IgD-negative memory B cell (primary cell): Measurements from ENCODE around the gene AKAP11. TPM values are rescaled to one million over a fixed set of nuclear protein-coding genes. Genes with fewer than 3 reads are reported as not detected.
A peak's percentile ranks its signal among the peaks of the same experiment; 100 is the strongest.

ENCODE experiments used
- H3K27ac Mint-ChIP-seq, 3 donors: one replicate each; pipeline ENCODE4 v1.8.0; 2020 to 2022; ENCODE audit warnings: mild to moderate bottlenecking in 3 of 3, mixed read lengths in 3 of 3, moderate library complexity in 1 of 3
- H3K27me3 Mint-ChIP-seq: one replicate; pipeline ENCODE4 v1.8.0; 2021; ENCODE audit warnings: mixed read lengths
- H3K36me3 Mint-ChIP-seq: one replicate; pipeline ENCODE4 v1.8.0; 2020; ENCODE audit warnings: mild to moderate bottlenecking, mixed read lengths
- H3K4me1 Mint-ChIP-seq, 3 donors: one replicate each; pipeline ENCODE4 v1.8.0; 2020 to 2022; ENCODE audit warnings: mixed read lengths in 3 of 3, mild to moderate bottlenecking in 1 of 3
- H3K4me3 Mint-ChIP-seq, 4 donors: one replicate each; pipeline ENCODE4 v1.8.0; 2020 to 2022; ENCODE audit warnings: mild to moderate bottlenecking in 4 of 4, mixed read lengths in 4 of 4, moderate library complexity in 3 of 4
- H3K9me3 Mint-ChIP-seq, 3 donors: one replicate each; pipeline ENCODE4 v1.8.0; 2020 to 2021; ENCODE audit warnings: mixed read lengths in 3 of 3, mild to moderate bottlenecking in 1 of 3
- polyA plus RNA-seq: library from polyadenylated mRNA; unstranded; fragments of 300-500 nt; fragmentation: Illumina TruSeq; gene quantifications from one replicate; pipeline ENCODE4 v1.2.3, GENCODE V29; 2021

The AKAP11 gene
- polyA plus RNA-seq, 1 donor from 2014 or later = 6.1 TPM

GRCh38 chr13:42333613-42334328 is 61.8 kb downstream of the AKAP11 start:
- Mint-ChIP-seq H3K27ac (peak overlapping the region in 1 of 3 donors; percentile 25), H3K9me3 (no peaks in the 10 kb centered on the region), H3K36me3 (peaks cover 2% of the 10 kb centered on the region), H3K4me3 (peak overlapping the region in 2 of 4 donors; percentile 23 to 55), H3K4me1 (peaks cover 17 to 18% (median 17%) of the 10 kb centered on the region in 3 donors), H3K27me3 (no peaks in the 10 kb centered on the region)

- peaks cover 2% of the 10 kb centered on the region for H3K36me3 Mint-ChIP-seq
- peak overlapping the region in 1 of 4 donors; percentile 55 for H3K4me3 Mint-ChIP-seq
- H3K9me3 Mint-ChIP-seq = no peaks in the 10 kb centered on the region
- H3K27me3 Mint-ChIP-seq = no peaks in the 10 kb centered on the region
- H3K27ac Mint-ChIP-seq = peak overlapping the region in 1 of 3 donors; percentile 28
- peaks cover 12 to 14% (median 14%) of the 10 kb centered on the region in 3 donors for H3K4me1 Mint-ChIP-seq
Measured at GRCh38 chr13:42334329-42334706, 62.4 kb downstream of the AKAP11 start.

GRCh38 chr13:42337808-42338600 is 66.1 kb downstream of the AKAP11 start:
- no peaks in the 10 kb centered on the region for H3K36me3 Mint-ChIP-seq
- H3K4me1 Mint-ChIP-seq = peaks cover 6 to 8% (median 8%) of the 10 kb centered on the region in 3 donors
- no peak overlapping the region for H3K27ac Mint-ChIP-seq
- H3K27me3 Mint-ChIP-seq = no peaks in the 10 kb centered on the region
- H3K4me3 Mint-ChIP-seq = no peak overlapping the region
- H3K9me3 Mint-ChIP-seq = no peaks in the 10 kb centered on the region

DNA sequence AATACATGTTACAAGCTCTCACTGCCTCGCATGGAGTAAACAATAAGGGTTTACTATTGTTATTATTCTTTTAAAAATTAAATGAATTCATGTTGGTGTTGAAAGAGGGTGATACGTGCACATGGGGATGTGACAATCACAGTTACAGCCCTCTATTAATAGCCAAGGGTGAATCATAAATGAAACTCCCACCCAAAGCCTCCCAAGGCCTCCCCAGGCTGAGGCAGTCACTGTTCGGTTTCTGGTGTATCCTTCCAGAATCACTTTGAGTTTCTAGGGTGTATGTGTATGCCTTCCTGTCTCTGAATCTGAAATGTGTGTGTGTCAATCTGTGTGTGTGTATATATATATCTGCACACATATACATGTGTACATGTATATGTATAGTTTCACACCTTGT is 73.4 kb downstream of the AKAP11 start:
- H3K4me1 Mint-ChIP-seq = peaks cover 0 to 2% (median 1%) of the 10 kb centered on the region in 3 donors
- H3K9me3 Mint-ChIP-seq = no peaks in the 10 kb centered on the region
- H3K27ac Mint-ChIP-seq = no peak overlapping the region
- H3K4me3 Mint-ChIP-seq = no peak overlapping the region
- H3K36me3 Mint-ChIP-seq = peaks cover 2% of the 10 kb centered on the region
- H3K27me3 Mint-ChIP-seq = peaks cover 2% of the 10 kb centered on the region

DNA sequence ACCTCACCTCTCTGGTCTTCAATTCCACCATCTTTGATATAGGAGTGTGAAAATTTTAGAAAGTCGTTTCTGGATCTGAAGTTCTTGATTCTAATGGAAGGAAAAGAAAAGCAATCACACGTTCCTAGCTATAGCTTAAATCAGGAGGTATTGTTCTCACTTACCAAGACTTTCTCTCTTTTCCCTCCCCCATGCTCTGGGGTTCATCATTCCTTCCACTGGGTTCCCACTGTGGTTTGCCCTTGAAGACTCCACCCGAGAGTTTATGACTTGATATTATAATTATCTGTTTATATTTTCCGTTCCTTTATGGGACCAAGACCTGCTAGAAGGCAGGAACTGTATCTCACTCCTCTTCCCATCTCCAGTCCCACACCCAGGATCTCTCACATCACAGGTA is 76.6 kb downstream of the AKAP11 start:
- no peak overlapping the region for H3K27ac Mint-ChIP-seq
- peaks cover 0 to 1% (median 0%) of the 10 kb centered on the region in 3 donors for H3K4me1 Mint-ChIP-seq
- H3K9me3 Mint-ChIP-seq = no peaks in the 10 kb centered on the region
- no peak overlapping the region for H3K4me3 Mint-ChIP-seq
- peaks cover 2% of the 10 kb centered on the region for H3K36me3 Mint-ChIP-seq
- H3K27me3 Mint-ChIP-seq = peaks cover 2% of the 10 kb centered on the region

GRCh38 chr13:42350141-42350540 is 78.2 kb downstream of the AKAP11 start:
- H3K27me3 Mint-ChIP-seq = peaks cover 6% of the 10 kb centered on the region
- H3K4me1 Mint-ChIP-seq = peaks cover 6 to 12% (median 8%) of the 10 kb centered on the region in 3 donors
- H3K4me3 Mint-ChIP-seq = no peak overlapping the region
- no peak overlapping the region for H3K27ac Mint-ChIP-seq
- no peaks in the 10 kb centered on the region for H3K9me3 Mint-ChIP-seq
- peaks cover 2% of the 10 kb centered on the region for H3K36me3 Mint-ChIP-seq

- Mint-ChIP-seq H3K27ac (peak overlapping the region in 1 of 3 donors; percentile 14), H3K9me3 (peaks cover 0 to 3% (median 0%) of the 10 kb centered on the region in 3 donors), H3K4me1 (peaks cover 6 to 14% (median 8%) of the 10 kb centered on the region in 3 donors), H3K4me3 (no peak overlapping the region), H3K27me3 (peaks cover 6% of the 10 kb centered on the region), H3K36me3 (peaks cover 2% of the 10 kb centered on the region)
Measured at GRCh38 chr13:42354241-42355091, 82.5 kb downstream of the AKAP11 start.

- H3K36me3 Mint-ChIP-seq = peaks cover under 1% of the 10 kb centered on the region
- peaks cover 0 to 3% (median 0%) of the 10 kb centered on the region in 3 donors for H3K9me3 Mint-ChIP-seq
- H3K27me3 Mint-ChIP-seq = peaks cover 3% of the 10 kb centered on the region
- no peak overlapping the region for H3K27ac Mint-ChIP-seq
- no peak overlapping the region for H3K4me3 Mint-ChIP-seq
- H3K4me1 Mint-ChIP-seq = peaks cover 6 to 12% (median 8%) of the 10 kb centered on the region in 3 donors
Measured at GRCh38 chr13:42355092-42355485, 83.1 kb downstream of the AKAP11 start.

DNA sequence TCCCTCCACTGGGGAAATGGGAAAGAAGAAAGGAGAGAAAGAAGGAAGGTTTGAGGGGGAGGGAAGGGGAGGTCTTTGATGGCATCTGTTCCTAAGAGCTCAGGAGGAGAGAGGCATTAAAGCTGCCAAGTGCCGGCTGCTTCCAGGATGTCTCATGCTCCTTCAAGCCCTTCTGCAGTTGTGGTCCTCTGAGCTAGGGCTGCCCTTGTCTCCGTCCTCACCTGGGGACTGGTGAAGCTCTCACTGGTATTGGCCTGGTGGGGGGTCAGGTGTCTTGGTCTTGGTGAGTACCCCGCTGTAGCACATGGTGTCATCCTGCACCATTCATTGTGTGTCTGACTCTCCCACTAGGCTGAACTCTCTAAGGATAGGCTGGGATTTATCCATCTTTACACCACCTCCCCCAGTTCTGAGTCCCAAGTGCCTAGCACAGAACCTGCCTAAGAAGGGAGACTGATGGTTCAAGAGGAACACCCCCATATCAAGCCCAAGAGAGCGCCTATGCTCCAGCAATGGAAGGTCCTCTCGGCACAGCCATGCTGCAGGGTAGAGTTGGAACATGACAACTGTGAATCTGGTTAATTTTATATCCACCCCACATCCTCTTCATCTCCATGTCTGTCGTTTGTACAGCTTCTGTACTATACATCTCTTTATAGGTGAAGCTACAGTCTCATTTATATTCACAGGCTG is 83.7 kb downstream of the AKAP11 start:
- Mint-ChIP-seq H3K4me1 (peaks cover 6 to 12% (median 8%) of the 10 kb centered on the region in 3 donors), H3K4me3 (no peak overlapping the region), H3K27ac (no peak overlapping the region), H3K9me3 (peaks cover 0 to 3% (median 0%) of the 10 kb centered on the region in 3 donors), H3K27me3 (peaks cover 3% of the 10 kb centered on the region), H3K36me3 (no peaks in the 10 kb centered on the region)

GRCh38 chr13:42356184-42356575 is 84.2 kb downstream of the AKAP11 start:
- Mint-ChIP-seq H3K36me3 (no peaks in the 10 kb centered on the region), H3K4me3 (no peak overlapping the region), H3K27ac (no peak overlapping the region), H3K4me1 (peaks cover 6 to 12% (median 8%) of the 10 kb centered on the region in 3 donors), H3K9me3 (peaks cover 0 to 3% (median 0%) of the 10 kb centered on the region in 3 donors), H3K27me3 (peaks cover 3% of the 10 kb centered on the region)

DNA sequence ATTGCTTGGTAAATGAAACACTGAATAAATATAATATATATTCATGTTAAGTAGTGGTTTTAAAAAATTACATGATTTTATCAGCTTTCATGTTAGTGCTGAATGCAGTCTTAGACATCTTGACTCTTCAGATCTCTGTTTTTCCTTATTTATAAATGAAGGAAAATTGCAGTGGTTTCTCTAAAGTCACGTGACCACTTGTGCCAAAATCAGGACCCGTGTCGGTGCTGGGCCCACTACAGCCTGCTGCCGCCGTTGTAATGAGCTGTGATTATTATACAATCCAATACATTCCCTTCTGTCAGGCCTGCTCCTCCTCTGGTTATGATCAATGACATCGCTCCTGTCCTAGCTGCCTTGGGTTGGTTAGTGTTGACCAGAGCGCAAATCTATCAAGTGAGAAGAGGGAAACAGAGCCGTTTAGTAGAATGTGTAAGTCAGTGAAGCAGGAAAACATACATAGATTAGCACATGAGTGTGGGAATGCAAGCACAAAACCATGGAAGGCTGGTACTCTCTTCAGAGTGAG is 88.2 kb downstream of the AKAP11 start:
- no peaks in the 10 kb centered on the region for H3K36me3 Mint-ChIP-seq
- H3K27me3 Mint-ChIP-seq = peaks cover under 1% of the 10 kb centered on the region
- H3K9me3 Mint-ChIP-seq = peaks cover 0 to 3% (median 0%) of the 10 kb centered on the region in 3 donors
- H3K27ac Mint-ChIP-seq = no peak overlapping the region
- H3K4me3 Mint-ChIP-seq = no peak overlapping the region
- peaks cover 0 to 6% (median 0%) of the 10 kb centered on the region in 3 donors for H3K4me1 Mint-ChIP-seq

DNA sequence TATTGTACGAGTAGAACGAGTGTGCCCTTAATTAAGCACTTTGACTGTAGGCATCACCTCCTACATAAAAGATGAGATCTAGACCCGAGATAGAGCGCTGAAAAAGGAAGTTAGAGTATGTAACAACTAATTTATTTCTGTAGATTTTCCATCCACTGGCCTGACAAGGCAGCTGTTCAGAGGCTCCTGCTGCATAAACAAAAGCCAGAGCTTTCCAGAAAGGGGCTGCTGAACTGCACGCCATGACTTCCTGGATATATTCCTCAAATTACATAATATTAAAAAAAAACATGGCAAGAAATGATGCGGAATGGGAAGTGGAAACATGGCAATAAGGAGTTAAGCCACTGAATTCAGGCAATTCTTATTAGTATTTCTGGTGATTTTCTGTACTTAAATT is 89.7 kb downstream of the AKAP11 start:
- H3K4me1 Mint-ChIP-seq = peaks cover 0 to 4% (median 0%) of the 10 kb centered on the region in 3 donors
- H3K27ac Mint-ChIP-seq = no peak overlapping the region
- H3K27me3 Mint-ChIP-seq = no peaks in the 10 kb centered on the region
- no peaks in the 10 kb centered on the region for H3K36me3 Mint-ChIP-seq
- no peaks in the 10 kb centered on the region for H3K9me3 Mint-ChIP-seq
- H3K4me3 Mint-ChIP-seq = no peak overlapping the region

GRCh38 chr13:42363941-42364612 is 92.1 kb downstream of the AKAP11 start:
- Mint-ChIP-seq H3K27ac (no peak overlapping the region), H3K36me3 (no peaks in the 10 kb centered on the region), H3K4me1 (peaks cover 8 to 12% (median 8%) of the 10 kb centered on the region in 3 donors), H3K4me3 (peak overlapping the region in 1 of 4 donors; percentile 61), H3K27me3 (no peaks in the 10 kb centered on the region), H3K9me3 (no peaks in the 10 kb centered on the region)
